Measurements from ENCODE around the gene BDP1. TPM values are rescaled to one million over a fixed set of nuclear protein-coding genes. Genes with fewer than 3 reads are reported as not detected.
"Not testable (repeated sequence)": the region's sequence is repeated elsewhere in the genome, so short reads cannot be mapped to it uniquely, and the experiment has no call there.

Gene BDP1
- polyA plus RNA-seq, 2 of the 4 experiments (the other 2 are of a cell fraction), result 8.6 to 27.2 TPM

GRCh38 chr5:71537687-71538086 is 82.2 kb downstream of the BDP1 start (continued):
- TF ChIP-seq CEBPB (IDR thresholded peaks at IDR 0.05), result no peak

- H3K9me3 ChIP-seq; CTCF ChIA-PET; H3K4me1 ChIP-seq; FAIRE-seq; H3K4me3 ChIP-seq; DNase-seq (ENCODE audit: low read depth in 1 of 2, low spot score in 1 of 2); H3K4me2 ChIP-seq; ATAC-seq; H3K27ac ChIP-seq; POLR2A ChIA-PET: not testable (repeated sequence)
- WGBS (ENCODE audit: missing lambda C conversion rate), result 98% methylated on average over 7 of the region's 7 CpGs
Measured at GRCh38 chr5:71550885-71551284, 95.4 kb downstream of the BDP1 start.

- H3K4me3 ChIP-seq; H3K4me1 ChIP-seq; H3K9me3 ChIP-seq; ATAC-seq; FAIRE-seq; H3K4me2 ChIP-seq; CTCF ChIA-PET; POLR2A ChIA-PET; DNase-seq (ENCODE audit: low read depth in 1 of 2, low spot score in 1 of 2): not testable (repeated sequence)
- 94% methylated on average over 5 of the region's 27 CpGs for WGBS (ENCODE audit: missing lambda C conversion rate)
- peak overlapping the region in 1 of 2 experiments; percentile 55; a peak in 1 of 6 replicates for H3K27ac ChIP-seq
Measured at GRCh38 chr5:71551582-71551981, 96.1 kb downstream of the BDP1 start.

- WGBS (ENCODE audit: missing lambda C conversion rate), result 94% methylated on average over 25 of the region's 53 CpGs
- POLR2A ChIA-PET, FAIRE-seq: not testable (repeated sequence)
Measured at GRCh38 chr5:71552026-71552749, 96.7 kb downstream of the BDP1 start.

GRCh38 chr5:71563161-71563560 is 107.7 kb downstream of the BDP1 start:
- DNase-seq (ENCODE audit: low read depth in 1 of 2, low spot score in 1 of 2) (no peak), FAIRE-seq (no peak), ATAC-seq (no peak)
- ChIA-PET CTCF (interaction anchor here (0.6 to 1.4 kb wide), 3 partner anchors 34 to 87 kb away, joined by 3 read pairs; no protein-coding TSS in a partner anchor), POLR2A (no interaction called here)
- 93% methylated on average over 4 of the region's 4 CpGs for WGBS (ENCODE audit: missing lambda C conversion rate)
- H3K27ac ChIP-seq, result no peak overlapping the region
- H3K9me3 ChIP-seq, result no peaks in the 10 kb centered on the region
- no peak overlapping the region for H3K4me3 ChIP-seq
- H3K4me1 ChIP-seq, result no peaks in the 10 kb centered on the region
- no peak overlapping the region for H3K4me2 ChIP-seq
- no peak for TF ChIP-seq SMC3 (IDR thresholded peaks at IDR 0.05)

More at GRCh38 chr5:71552026-71552749, 96.7 kb downstream of the BDP1 start:
- H3K4me1 ChIP-seq; H3K9me3 ChIP-seq; H3K27ac ChIP-seq; H3K4me3 ChIP-seq; CTCF ChIA-PET; ATAC-seq; H3K4me2 ChIP-seq; DNase-seq (ENCODE audit: low read depth in 1 of 2, low spot score in 1 of 2): not testable (repeated sequence)

DNA sequence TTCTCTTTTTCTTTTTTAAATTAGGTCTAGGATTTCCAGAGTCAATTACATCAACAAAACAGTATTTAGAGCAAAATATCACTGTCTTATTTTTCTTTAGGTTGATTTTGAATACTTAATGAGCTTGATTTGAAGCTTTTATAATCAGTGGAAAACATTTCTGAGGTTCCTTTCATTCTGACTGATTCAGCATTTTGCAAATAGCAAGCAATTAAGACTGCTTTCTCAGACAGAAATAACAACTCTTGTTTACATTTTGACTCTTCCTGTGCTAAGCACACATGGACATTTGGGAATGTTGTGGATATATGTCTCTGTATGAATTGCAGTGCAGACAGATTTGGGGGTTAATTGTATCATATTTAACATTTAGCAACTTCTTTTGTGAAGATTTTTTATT is 109.4 kb downstream of the BDP1 start:
- CTCF ChIA-PET, result no interaction called here
- POLR2A ChIA-PET, result no interaction called here
- FAIRE-seq, result peak; percentile 49
- ATAC-seq, result no peak
- no peak for DNase-seq (ENCODE audit: low read depth in 1 of 2, low spot score in 1 of 2)
- Histone ChIP-seq H3K4me2 (no peak overlapping the region), H3K27ac (no peak overlapping the region), H3K4me1 (no peaks in the 10 kb centered on the region), H3K4me3 (no peak overlapping the region), H3K9me3 (no peaks in the 10 kb centered on the region)
- peak; percentile 37 for TF ChIP-seq MAFK (IDR thresholded peaks at IDR 0.05; ENCODE audit: partially characterized antibody)
- TF ChIP-seq, protein P1, sequence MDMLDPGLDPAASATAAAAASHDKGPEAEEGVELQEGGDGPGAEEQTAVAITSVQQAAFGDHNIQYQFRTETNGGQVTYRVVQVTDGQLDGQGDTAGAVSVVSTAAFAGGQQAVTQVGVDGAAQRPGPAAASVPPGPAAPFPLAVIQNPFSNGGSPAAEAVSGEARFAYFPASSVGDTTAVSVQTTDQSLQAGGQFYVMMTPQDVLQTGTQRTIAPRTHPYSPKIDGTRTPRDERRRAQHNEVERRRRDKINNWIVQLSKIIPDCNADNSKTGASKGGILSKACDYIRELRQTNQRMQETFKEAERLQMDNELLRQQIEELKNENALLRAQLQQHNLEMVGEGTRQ (IDR thresholded peaks at IDR 0.05), result no peak

GRCh38 chr5:71569748-71570509 is 114.5 kb downstream of the BDP1 start:
- FAIRE-seq (no peak), DNase-seq (ENCODE audit: low read depth in 1 of 2, low spot score in 1 of 2) (no peak), ATAC-seq (no peak; a peak in 2 of 6 replicates)
- no peaks in the 10 kb centered on the region for H3K9me3 ChIP-seq
- ChIA-PET CTCF (no interaction called here), POLR2A (no interaction called here)
- no peak overlapping the region for H3K27ac ChIP-seq
- no peak overlapping the region for H3K4me3 ChIP-seq
- H3K4me1 ChIP-seq, result no peaks in the 10 kb centered on the region
- H3K4me2 ChIP-seq, result no peak overlapping the region
- 86% methylated on average over 5 of the region's 5 CpGs for WGBS (ENCODE audit: missing lambda C conversion rate)
- no peak for TF ChIP-seq RNF2 (IDR thresholded peaks at IDR 0.05; ENCODE audit: borderline replicate concordance, low read depth)
- no peak for TF ChIP-seq SMC3 (IDR thresholded peaks at IDR 0.05)
- TF ChIP-seq EHMT2 (IDR thresholded peaks at IDR 0.05; ENCODE audit: low read depth), result no peak
- TF ChIP-seq RCOR1 (IDR thresholded peaks at IDR 0.05; ENCODE audit: low read depth, low read length), result no peak
- TF ChIP-seq, protein P2, sequence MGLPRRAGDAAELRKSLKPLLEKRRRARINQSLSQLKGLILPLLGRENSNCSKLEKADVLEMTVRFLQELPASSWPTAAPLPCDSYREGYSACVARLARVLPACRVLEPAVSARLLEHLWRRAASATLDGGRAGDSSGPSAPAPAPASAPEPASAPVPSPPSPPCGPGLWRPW (IDR thresholded peaks at IDR 0.05), result no peak
- TF ChIP-seq HOXB5 (CRISPR knock-in tag; IDR thresholded peaks at IDR 0.05), result no peak
- no peak for TF ChIP-seq RFX5 (IDR thresholded peaks at IDR 0.05)
- no peak for TF ChIP-seq HOXB13 (CRISPR knock-in tag; IDR thresholded peaks at IDR 0.05; ENCODE audit: low read depth)
- TF ChIP-seq CBX8 (IDR thresholded peaks at IDR 0.05), result no peak
- no peak for TF ChIP-seq KDM5A (IDR thresholded peaks at IDR 0.05)
- no peak for TF ChIP-seq FOXS1 (CRISPR knock-in tag; IDR thresholded peaks at IDR 0.05)
- TF ChIP-seq NPAS2 (CRISPR knock-in tag; IDR thresholded peaks at IDR 0.05; ENCODE audit: borderline replicate concordance), result no peak
- TF ChIP-seq, protein P3, sequence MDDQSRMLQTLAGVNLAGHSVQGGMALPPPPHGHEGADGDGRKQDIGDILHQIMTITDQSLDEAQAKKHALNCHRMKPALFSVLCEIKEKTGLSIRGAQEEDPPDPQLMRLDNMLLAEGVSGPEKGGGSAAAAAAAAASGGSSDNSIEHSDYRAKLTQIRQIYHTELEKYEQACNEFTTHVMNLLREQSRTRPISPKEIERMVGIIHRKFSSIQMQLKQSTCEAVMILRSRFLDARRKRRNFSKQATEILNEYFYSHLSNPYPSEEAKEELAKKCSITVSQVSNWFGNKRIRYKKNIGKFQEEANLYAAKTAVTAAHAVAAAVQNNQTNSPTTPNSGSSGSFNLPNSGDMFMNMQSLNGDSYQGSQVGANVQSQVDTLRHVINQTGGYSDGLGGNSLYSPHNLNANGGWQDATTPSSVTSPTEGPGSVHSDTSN (IDR thresholded peaks at IDR 0.05), result no peak
- no peak for TF ChIP-seq BHLHE40 (IDR thresholded peaks at IDR 0.05; ENCODE audit: low read depth, low read length)

Measured in A549 (cell line).